Kidney epithelial cell (primary cell): ENCODE measurements around the gene MRPL53. TPM values are rescaled to one million over a fixed set of nuclear protein-coding genes. Genes with fewer than 3 reads are reported as not detected.
"Not testable (repeated sequence)": the region's sequence is repeated elsewhere in the genome, so short reads cannot be mapped to it uniquely, and the experiment has no call there.

Experiments used
- DNase-seq: peaks from one replicate; pipeline ENCODE4 v3.0.0-alpha.2; 2010; ENCODE audit warnings: low read depth
- H3K27me3 ChIP-seq: 2 replicates; pipeline ENCODE4 v1.6.0; 2011; ENCODE audit warnings: low read length; ENCODE audit not compliant: control insufficient read depth, insufficient read depth
- H3K36me3 ChIP-seq: 2 replicates; pipeline ENCODE4 v1.5.1; 2011; ENCODE audit warnings: low read length; ENCODE audit not compliant: control insufficient read depth, insufficient read depth
- H3K4me3 ChIP-seq: 2 replicates; pipeline ENCODE4 v1.5.1; 2011; ENCODE audit warnings: low read depth, mild to moderate bottlenecking, control low read depth, low read length
- total RNA-seq: library from RNA; depleted of rRNA; stranded (reverse); fragments of >200 nt; gene quantifications from 2 replicates; pipeline ENCODE4 v1.2.3, GENCODE V29; 2015
- TF ChIP-seq, protein P1 (sequence below): IDR thresholded peaks from 2 replicates; pipeline ENCODE4 v1.5.1; 2011; ENCODE audit warnings: mild to moderate bottlenecking, moderate library complexity, low read length, control low read depth, inconsistent platforms; ENCODE audit not compliant: insufficient read depth, poor library complexity, severe bottlenecking

Gene MRPL53
- total RNA-seq, 1 donor from 2014 or later, result 24.6 TPM

DNA sequence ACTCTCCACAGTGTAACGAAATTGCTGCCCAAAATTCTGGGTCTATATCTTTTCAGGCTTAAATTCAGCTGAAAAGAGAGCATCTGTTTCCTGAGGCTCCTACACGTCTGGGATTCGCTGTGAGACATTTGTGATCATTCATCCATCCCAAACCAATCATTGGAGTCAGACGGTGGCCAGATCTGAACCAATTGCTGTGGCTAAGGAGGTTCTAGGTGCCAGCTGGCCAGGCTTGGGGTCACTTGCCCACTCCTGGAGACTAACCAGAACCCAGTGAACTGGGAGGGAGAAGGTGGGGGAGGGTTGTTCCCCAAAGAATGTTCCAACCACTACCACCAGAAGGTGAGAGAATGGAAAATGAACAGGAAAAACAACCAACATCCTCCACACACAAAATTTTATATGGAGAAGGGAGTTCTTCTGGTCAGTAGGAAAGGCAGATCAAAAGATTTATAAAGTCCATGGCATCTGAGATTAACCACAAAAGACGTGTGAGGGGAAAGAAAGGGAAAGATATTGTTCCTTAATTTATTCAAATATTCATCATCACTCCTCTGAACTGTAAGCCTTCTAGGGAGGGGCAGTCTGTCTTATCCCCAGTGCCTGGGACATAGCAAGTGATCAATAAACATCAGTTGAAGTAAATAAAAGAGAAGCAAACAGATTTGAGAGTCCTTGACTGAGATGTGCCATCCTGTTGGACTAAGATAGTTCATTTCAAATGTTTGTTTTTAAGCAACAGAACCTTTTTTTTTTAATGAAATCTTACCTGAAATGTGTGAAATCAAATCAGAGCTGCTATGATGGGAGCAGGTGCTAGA lies 27.8 kb downstream of the MRPL53 start:
- H3K27me3 ChIP-seq, result no peaks in the 10 kb centered on the region
- H3K36me3 ChIP-seq, result no peaks in the 10 kb centered on the region
- no peak for DNase-seq
- TF ChIP-seq, protein P1, sequence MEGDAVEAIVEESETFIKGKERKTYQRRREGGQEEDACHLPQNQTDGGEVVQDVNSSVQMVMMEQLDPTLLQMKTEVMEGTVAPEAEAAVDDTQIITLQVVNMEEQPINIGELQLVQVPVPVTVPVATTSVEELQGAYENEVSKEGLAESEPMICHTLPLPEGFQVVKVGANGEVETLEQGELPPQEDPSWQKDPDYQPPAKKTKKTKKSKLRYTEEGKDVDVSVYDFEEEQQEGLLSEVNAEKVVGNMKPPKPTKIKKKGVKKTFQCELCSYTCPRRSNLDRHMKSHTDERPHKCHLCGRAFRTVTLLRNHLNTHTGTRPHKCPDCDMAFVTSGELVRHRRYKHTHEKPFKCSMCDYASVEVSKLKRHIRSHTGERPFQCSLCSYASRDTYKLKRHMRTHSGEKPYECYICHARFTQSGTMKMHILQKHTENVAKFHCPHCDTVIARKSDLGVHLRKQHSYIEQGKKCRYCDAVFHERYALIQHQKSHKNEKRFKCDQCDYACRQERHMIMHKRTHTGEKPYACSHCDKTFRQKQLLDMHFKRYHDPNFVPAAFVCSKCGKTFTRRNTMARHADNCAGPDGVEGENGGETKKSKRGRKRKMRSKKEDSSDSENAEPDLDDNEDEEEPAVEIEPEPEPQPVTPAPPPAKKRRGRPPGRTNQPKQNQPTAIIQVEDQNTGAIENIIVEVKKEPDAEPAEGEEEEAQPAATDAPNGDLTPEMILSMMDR, result no peak
- no peak overlapping the region for H3K4me3 ChIP-seq

DNA sequence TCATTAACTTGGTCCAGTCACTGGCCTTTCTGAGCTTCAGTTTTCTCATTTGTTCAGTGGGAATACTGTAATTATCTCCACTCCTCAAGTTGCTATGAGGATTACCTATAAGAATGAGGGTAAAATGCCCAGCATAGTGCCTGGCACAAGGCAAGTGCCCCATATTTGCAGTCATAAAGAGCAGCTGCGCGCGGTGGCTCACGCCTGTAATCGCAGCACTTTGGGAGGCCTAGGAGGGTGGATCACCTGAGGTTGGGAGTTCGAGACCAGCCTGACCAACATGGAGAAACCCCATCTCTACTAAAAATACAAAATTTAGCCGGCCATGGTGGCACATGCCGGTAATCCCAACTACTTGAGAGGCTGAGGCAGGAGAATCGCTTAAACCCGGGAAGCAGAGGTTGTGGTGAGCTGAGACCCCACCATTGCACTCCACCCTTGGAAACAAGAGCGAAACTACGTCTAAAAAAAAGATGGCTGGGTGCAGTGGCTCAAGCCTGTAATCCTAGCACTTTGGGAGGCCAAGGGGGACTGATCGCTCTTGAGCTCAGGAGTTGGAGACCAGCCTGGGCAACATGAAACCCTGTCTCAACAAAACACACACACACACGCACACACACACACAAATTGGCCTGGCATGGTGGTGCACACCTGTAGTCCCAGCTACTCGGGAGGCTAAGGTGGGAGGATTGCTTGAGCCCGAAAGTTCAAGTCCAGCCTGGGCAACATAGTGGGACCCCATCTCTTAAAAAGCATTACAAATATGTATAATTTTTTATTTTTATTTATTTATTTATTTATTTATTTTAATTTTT lies 29.8 kb downstream of the MRPL53 start:
- not testable (repeated sequence) for H3K27me3 ChIP-seq, DNase-seq, H3K36me3 ChIP-seq
- peak overlapping the region; percentile 72 for H3K4me3 ChIP-seq

DNA sequence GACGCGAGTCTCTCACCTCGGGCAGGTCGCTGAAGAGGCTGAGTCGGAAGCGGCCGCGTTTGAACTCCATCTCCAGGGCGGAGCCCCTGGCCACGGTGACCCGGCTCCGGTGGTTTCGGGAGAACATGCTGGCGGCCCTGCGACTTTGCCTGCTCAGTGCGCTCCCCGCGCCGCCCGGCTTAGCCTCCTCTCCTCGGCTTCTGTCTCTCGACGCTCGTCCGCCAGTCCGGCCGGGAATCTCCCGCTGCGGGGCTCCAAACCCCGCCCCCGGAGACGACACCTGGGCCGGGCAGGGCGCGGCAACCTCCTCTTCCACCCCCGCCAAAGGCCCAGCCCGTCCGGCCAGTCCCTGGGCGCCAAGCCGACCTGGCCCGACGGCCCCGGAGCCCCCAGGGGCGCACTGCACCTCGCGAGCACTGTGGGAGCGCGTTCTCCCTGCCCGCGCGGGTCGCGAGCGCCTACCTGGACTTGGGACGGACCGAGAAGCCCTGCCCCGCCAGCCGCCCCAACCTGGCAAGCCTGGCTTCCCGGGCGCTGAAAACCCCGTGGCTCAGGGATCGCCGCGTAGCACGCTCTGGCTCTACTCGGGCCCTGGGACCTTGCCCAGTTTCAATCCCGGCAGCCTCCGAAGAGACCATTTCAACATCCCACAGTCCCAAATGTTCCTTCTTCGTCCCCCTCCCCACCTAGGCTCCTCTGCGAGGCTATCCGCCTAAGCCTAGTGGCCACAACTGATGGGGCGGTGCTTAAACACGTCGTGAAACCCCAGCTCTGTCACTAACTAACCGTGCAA lies 30.6 kb downstream of the MRPL53 start, which contains the start of gene RTKN:
RTKN (minus strand) TSS at position 248 of the 793 bp plus-strand sequence; CDS start at position 127, 121 bp downstream.
- TF ChIP-seq, protein P1, result no peak
- DNase-seq, result no peak
- Histone ChIP-seq H3K4me3 (peak within 1 kb of the TSS; percentile 72), H3K27me3 (no peaks in the 10 kb centered on the region), H3K36me3 (no peaks in the 10 kb centered on the region)

DNA sequence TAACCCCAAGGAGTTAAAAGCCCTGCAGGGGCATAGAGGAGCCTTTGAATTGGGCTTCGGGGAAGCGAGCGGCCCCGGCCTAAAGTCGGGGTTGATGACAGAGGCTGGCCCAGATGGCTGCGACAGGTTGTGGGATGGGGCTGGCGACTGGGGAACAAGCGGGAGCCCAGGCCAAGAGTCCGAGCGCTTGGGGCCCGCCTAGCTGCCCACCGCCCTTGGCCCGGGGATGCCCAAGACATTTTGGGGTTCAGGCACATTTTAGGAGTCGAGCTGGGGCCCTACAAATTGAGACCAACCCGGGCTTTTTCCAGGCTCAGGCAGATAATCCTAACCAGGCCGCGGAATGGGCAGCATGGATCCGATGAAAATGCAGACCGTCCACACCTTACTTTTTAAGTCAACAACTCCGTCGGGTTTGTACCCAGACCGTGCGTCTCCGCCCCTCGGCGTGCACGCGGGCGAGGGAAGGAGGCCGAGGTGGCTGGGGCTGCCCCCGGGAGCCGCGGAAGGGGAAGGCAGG lies 31.2 kb downstream of the MRPL53 start:
- TF ChIP-seq, protein P1, result no peak
- H3K4me3 ChIP-seq, result peak overlapping the region; percentile 72

DNA sequence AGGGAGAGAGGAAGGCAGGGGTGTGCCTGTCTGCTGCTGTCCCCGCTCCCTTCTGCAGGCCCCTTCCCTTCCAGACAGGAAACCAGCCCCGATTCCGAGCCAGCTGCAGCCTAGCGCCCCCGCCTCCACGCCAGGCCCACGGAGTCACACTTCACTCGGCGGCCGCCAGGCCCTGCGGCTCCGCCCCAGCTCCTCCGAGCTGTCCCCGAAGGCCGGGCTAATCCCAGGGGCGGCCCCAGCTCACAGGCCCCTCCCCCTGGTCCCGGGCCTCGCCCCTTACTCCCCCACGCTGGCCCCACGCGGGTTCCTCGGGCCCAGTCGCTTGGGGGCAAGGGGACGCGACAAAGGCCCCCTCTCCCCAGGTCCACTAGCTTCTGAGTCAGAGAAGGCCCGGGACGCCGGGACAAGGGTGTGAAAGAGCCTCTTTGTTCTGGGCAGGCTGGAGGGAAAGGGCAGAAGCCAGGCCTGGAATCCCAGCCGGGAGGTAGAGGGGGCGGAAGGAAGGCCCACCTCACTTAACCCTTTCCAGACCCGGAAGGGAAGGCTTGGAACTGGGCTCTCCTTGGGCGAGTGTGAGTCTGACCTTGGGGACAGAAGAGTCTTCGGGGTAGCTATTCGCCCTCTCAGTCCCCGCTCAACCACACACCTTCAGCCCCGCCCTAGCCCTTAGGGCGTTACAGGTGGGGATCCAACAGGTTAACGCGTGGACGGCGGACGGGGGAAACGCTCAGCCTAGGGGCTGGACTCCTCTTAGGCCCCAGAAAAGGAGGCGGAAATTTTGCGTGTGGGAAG lies 31.9 kb downstream of the MRPL53 start:
- no peaks in the 10 kb centered on the region for H3K27me3 ChIP-seq
- TF ChIP-seq, protein P1, result peak; percentile 16
- no peak for DNase-seq

More for the DNA sequence above, 31.2 kb downstream of the MRPL53 start:
- H3K27me3 ChIP-seq, result no peaks in the 10 kb centered on the region
- H3K36me3 ChIP-seq, result no peaks in the 10 kb centered on the region
- no peak for DNase-seq

More for the DNA sequence above, 31.9 kb downstream of the MRPL53 start:
- peak overlapping the region; percentile 72 for H3K4me3 ChIP-seq
- no peaks in the 10 kb centered on the region for H3K36me3 ChIP-seq
